ENCODE results near the gene NOXO1.
A peak's percentile ranks its signal among the peaks of the same experiment; 100 is the strongest.

The NOXO1 gene

DNA sequence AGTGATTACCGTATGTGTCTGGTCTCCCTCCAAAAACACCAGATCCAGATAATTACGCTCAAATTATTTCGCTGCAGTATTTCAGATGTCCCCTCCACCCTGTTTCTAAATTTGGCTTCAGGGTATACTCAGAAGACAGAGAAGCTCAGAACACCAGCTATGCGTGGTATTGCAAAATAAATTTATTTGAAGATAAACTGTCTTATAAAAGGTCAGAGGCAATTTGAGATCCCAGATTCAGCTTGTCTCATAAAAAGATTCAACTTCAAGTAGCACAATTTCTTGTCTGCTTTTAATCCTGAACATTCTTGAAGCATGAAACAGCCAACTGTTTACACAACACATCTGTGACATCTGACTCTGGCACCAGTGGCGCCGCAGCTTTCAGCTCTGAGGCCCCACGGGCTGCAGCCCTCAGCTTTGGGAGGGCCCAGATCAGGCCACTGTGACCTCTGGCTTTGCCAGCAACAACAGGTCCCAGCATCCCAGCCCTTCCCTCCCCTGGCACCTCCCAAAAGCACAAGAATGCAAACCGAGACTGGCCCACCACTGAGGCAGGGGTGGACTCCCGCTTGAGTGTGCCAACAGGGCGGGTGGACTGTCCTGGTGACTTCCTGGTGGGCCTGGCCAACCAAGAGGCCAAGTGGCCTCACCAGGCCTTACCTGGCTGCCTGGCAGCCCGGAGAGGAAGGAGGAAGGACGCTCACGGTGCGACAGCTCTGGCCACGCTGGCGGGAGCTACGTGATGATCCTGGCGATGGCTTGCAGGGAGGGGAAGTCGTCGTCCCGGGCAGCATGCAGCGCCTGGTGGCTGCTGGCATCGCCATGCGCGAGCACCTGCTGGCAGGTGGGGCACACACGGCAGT, 16.5 kb upstream of the NOXO1 start:
- DNase-seq = no peak

DNA sequence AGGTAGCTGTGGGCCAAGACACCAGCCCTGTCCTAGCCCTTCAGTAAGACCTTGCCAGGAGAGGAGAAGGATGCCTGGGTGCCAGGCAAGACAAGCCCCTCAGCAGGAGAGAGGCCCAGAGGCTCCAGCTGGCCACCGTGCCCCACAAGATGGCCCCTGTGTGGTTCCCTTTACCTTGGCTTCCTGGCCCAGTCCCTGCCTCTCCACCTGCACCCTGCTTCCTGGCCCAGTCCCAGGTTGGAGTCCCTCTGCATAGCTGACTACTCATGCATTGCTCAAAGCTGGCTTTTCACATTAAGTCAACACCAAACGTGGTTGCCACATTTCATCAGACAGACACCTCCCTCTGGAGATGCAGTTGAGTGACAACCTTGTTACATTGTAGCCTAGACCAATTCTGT, 12.5 kb upstream of the NOXO1 start:
- DNase-seq = no peak

DNA sequence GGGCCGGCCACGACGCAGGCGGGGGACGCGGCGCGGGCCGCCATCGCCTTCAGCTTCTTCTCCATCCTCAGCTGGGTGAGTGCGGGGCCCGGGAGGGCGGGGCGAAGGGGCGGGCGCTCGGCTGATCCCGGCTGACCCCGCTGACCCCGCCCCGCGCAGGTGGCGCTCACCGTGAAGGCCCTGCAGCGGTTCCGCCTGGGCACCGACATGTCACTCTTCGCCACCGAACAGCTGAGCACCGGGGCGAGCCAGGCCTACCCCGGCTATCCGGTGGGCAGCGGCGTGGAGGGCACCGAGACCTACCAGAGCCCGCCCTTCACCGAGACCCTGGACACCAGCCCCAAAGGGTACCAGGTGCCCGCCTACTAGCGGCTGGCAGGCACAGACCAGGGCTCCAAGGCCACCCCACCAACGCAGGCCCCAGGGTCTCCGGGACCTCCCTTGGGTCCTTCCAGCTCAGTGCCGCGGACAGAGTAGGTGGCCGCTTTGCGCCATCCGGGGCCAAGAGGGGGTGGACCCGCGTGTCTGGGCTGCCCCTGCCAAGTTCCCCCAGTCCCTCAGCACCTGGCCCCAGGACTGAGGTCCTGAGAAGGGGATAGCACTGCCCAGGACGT, 11.5 kb upstream of the NOXO1 start:
- no peak for DNase-seq

DNA sequence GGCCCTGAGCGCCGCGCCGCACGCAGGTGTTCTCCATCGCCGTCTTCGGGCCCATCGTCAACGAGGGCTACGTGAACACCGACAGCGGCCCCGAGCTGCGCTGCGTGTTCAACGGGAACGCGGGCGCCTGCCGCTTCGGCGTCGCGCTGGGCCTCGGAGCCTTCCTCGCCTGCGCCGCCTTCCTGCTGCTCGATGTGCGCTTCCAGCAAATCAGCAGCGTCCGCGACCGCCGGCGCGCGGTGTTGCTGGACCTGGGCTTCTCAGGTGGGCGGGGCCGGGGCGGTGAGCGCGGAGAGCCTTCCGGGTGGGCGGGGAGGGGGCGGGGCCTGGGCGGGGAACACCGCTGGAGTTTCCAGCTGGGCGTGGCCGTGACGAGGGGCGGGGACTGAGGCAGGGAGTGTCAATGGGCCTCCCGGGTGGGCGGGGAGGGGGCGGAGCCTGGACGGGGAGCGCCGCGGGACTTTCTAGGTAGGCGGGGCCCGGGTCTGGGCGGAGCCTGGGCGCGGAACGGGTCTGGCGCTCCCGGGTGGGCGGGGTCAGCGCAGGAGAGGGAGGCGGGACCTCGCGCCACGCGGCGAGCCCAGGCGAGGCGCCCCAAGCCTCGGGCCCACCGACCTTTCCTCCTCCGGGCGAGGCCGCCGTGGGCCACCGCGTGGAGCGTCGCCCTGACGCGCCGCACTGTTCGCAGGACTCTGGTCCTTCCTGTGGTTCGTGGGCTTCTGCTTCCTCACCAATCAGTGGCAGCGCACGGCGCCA, 10.9 kb upstream of the NOXO1 start:
- DNase-seq = peak; percentile 93 to 96

DNA sequence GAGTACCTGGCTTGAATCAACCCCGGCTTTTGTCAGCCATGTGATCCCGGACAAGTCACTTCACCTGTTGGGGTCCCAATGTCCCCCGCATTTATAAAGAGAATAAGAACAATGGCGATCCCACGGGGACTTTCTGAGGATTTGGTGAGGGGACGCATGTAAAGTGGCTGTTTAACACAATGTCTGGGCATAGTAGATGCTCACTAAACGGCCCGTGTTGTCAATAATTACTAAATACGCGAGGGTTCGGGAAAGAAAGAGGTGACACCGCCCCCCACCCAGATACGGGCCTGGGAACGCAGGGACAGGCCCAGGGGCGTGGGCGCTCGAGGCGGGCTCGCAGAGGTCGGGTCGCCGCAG, 10.3 kb upstream of the NOXO1 start:
- no peak for DNase-seq

DNA sequence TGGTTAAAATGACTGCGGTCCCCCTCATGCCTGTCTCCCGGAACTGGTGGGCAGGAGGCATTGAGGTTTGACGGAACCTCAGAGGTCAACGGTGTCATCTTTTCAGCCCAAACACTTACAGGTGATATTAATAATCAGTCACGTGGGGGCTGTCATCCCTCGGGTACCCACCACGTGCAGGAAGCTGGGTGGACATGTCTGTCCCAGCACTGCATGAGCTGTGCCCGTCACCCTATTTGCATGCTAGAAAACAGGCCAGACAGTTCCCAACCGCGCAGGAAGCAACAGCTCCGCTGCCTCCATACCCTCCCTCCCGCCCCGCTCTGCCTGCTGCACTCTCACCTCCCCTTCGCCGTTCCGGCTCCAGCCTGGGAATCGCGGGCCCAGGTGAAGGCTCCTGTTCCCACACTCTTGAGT, 9.9 kb upstream of the NOXO1 start:
- DNase-seq = no peak

DNA sequence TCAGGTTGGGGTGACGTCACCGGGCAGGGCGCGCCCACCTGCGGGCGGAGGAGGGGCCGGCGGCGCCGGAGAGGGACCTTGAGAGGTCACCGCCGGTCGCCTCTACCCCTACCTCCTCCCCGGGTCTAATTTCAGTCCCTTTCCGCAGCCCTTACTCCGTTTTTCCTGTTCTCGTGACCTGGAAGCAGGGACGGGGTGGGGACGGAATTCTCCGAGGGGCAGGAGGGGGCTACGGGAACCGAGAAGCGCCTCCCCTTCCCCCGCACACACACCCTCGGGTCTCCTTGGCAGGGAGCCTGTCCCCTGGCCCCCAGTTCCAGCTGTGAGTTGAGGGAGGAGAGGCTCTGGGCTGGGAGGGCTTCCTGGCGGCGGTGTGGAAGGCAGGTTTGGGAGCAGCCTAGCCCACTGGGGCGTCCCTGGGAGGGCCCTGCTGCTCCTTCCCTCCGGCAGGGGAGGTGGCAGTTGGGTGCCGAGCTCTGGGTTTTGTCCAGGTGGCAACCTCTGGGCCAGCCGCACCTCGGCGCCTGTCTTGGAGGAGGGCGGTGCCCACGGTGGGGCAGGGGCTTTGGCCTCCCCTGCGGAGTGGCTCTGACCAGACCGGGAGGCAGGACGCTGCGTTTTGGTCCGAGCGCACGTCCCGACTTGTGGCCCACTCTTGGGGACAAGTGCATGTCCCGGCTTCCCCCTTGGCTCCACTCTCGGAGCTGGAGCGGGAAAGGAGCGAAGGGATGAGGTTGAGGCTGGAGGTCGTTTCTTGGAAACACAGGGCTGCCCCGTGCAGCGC, 9.3 kb upstream of the NOXO1 start:
- no peak for DNase-seq

DNA sequence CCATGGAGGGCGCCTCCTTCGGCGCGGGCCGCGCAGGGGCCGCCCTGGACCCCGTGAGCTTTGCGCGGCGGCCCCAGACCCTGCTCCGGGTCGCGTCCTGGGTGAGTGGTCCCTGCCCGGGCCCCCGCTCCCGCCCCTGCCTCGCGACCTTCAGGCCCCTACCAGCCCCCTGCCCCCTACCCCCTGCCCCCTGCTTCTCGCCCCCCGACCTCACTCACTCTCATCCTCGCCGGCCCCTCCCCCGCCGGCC, 8.8 kb upstream of the NOXO1 start:
- no peak for DNase-seq

DNA sequence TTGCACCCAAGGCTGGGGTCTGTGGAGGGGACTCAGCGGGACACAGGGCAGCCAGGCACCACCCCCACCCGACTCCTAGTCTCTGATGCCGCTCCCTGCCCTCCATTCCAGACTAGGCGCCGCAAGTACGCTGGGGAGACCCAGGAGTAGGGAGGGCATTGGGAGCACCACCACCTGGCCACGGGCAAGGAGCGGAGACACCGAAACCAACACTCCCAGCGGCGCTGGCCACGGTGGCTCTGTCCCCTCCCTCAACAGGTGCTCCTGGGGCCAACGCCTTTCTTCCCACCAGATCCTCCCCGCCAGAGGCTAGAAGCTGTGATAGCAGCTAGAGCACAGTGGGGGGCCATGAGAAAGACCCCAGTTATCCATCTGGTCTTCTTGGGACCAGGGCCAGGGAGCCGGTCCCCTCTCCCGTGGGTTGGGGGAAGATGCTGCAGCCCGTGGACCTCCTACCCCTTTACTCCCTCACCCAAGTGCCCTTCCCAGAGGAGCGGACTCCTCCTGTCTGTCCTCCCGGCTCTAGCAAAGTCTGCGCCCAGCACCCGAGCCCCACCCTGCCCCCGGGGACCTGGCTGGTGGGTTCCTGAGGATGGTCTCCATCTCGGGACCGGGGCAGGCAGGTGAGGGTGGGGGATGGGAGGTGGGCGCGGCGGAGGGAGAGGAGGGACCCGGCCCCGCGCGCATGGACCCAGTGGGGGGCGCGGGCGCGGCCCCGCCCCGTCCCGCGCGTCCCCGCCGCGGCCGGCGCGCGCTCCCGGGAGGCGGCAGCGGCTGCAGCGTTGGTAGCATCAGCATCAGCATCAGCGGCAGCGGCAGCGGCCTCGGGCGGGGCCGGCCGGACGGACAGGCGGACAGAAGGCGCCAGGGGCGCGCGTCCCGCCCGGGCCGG, 8.2 kb upstream of the NOXO1 start, which contains the start of gene SYNGR3:
Gene SYNGR3, plus strand, starts transcription at position 762 of the 892 bp plus-strand sequence. CDS start 133 bp downstream, outside the sequence.
- DNase-seq = no peak

DNA sequence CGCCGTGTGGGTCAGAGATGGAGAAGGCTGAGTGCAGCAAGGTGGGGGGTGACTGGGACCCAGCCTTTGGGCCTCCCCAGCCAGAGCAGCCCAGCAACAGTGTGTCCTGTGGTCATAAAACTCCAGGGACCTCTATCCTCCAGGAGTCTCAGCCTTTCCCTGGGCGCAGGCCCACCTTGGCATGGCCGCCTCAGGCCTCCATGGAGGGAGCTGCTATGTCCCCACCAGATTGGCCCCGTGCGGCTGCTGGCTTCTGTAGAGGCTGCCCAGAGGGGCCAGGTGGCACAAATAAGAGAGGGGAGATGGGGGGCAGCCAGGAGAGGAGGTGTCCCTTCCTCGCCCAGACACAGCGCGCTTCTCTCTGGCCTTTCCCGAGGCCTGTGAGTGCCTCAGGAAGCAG, 5.9 kb upstream of the NOXO1 start:
- DNase-seq = no peak

DNA sequence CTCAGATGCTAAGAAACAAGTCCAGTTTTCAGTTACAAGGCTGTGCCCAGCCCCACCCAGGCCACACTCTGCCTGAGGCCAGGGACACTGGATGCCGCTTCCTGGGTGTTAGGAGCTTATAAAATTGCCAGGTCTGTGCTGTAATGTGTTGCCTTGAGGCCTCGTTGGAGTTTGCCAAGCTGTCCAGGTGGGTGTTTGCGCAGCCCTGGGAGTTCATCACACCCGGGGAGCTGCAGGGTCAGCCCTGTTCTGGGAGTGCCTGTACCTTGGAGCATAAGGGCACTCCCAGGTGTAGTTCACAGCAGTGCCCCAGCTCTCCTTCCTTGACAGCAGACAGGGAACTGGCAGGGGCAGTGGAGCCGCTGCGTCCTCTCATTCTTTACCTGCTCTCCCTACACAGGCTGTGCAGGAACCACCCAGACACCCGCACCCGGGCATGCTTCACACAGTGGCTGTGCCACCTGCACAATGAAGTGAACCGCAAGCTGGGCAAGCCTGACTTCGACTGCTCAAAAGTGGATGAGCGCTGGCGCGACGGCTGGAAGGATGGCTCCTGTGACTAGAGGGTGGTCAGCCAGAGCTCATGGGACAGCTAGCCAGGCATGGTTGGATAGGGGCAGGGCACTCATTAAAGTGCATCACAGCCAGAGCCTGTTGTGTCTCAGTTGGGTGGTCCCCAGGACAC, 4.3 kb upstream of the NOXO1 start:
- DNase-seq = no peak

DNA sequence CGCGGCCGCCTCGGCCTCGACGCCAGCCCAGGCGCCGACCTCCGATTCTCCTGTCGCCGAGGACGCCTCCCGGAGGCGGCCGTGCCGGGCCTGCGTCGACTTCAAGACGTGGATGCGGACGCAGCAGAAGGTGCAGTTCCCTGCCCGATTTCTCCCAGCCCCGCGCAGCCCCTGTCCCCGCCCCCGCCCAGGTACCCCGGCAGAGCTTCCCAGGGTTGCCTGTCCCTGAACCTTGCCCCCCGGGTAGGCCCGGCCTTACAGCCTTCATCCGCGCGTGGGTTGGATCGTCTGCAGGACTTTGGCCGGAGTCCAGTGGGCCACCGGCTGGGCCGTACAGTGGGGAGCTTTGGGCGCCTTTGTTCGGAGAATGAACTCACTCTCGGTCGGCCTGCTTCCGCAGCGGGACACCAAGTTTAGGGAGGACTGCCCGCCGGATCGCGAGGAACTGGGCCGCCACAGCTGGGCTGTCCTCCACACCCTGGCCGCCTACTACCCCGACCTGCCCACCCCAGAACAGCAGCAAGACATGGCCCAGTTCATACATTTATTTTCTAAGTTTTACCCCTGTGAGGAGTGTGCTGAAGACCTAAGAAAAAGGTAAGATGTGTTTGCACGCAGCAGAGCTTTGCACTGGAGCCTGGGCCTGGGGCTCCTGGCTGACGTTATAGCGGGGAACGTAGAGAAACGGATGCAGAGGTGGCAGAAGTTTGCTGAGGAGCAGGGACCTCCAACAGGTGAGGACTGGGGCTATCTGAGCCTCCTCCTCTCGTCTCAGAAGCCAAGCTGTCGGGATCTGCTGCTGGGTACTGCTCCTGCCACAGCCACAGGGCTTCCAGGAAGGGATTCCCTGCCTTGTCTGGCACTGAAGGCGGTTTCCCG, 3.3 kb upstream of the NOXO1 start:
- no peak for DNase-seq

DNA sequence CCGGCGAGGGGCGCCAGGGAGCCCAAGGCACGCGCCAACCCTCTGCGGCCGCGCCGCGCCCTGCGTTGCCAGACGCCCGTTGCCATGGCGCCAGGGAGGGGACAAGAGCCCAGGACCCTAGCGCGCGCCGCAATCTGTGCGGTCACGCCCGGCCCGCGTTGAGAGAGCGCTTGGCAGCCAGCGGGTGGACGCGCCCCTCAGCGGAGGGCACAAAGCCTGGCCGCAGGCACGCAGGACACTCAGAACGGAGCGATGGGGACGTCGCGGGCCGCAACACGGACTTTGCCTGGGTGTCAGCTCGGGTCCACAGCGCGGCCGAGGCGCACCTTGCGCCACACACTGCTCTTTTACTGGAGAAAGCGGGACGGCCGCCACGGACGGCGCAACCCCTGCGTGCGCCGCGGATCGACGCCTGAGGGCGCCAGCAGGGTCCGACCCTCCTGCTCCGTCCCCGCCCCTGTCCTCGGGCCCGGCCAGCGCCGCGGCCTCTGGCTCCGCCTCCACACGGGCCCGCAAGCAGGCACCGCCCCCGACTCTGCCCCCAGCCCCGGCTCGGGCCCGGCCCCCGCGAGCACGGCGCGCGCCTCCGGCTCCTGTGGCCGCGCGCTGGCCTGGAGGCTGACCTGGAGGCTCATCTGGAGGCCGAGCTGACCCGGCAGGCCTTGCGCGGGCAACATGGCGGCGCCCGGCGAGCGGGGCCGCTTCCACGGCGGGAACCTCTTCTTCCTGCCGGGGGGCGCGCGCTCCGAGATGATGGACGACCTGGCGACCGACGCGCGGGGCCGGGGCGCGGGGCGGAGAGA, 2.5 kb upstream of the NOXO1 start, which contains the start of gene GFER:
Gene GFER, plus strand, starts transcription at position 650 of the 803 bp plus-strand sequence. Its CDS starts 26 bp downstream, at position 676.
- DNase-seq = peak; percentile 92 to 95

DNA sequence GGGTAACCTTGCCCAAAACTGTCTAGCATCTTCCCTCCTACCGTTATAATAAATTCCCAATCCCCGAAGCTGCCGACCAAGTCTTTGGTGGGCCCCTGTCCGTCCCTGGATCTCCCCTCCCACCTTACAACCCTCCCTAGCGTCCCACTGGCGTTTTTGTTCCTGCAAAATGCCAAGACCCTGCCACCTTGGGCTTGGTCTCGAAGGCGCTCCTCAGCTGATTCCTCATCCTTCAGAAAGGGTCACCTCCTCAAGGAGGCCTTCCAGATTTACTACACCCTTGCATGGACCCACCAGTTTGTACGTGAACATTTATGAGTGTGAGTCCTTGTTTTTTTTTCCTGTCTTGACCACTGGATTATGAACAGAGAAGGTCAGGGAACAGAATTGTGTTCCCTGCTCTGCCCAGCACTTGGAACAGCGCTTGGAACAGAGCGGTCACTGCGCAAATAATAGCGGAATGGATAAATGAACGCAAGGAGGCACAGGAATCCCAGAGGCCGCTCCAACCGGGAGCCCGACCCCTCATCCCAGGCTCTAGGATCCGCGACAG, 1.8 kb upstream of the NOXO1 start:
- no peak for DNase-seq

DNA sequence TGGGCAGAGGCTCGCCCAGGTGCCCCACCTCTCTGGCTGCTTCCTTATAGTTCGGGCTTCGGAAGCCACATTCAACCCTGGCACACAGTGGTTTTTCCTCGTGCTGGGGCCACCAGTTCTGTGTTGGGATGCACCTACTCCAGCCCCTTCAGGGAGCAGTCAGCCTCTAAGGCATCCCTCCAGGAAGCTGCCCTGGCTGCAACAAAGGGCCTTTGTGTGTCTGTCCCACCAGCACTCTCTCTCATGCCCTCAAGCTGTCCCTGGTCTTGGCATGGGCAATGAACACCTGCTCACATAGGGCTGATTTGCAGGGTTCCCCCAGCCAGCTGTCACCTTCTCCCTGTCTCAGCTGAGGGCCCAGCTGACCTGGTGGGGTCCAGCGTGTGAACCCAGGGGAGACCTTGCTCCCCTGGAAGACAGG, 754 bp upstream of the NOXO1 start:
- DNase-seq = no peak

DNA sequence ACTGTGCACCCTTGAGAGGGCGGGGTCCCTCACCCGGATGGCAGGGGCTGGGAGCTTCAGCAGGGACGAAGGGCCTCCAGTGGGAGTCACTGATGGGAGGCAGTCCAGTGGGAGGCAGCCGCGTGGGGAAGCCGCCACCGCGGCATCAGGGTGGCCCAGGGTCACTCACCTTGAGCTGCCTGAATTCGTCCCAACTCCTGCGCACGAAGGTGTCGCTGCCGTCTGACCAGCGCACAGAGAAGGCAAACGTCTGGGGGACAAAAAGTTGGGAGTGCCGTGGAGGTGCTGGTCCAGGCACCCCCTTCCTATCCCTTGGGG, 540 bp downstream of the NOXO1 start:
- no peak for DNase-seq

DNA sequence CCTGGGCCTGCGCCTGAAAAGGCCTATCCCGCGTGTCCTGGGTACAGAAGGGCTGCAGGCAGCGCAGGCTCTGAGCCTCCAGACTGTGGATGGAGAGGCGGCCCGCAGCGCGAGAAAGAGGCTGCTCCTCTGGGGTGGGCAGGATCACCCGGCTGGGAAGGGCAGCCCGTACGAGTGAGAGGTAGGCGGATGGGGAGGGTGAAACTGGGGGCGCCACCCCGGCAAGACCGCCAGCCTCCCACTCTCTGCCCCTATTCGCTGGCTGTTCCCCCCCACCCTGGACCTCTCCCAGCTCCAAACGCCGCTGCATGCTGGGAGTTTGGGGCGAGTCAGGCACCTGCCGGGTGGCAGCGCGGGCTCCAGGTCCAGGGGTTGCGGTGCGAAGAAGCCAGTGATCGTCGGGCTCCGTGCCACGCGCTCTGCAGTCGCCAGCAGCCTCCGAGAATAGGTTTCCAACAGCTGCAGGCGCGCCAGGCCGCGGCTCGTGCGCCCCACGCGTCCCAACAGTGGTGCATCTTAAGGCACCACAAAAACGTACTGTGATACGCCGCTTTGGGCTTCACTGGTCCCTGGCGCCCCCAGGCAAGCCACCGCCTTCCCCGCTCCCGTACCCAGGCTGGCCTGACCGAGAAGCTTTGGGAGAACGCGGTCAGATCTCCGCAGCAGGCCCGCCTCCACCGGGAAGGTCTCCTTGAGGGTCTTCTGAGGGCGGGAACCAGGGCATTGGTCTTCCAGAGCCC, 1.1 kb downstream of the NOXO1 start:
- DNase-seq = no peak

DNA sequence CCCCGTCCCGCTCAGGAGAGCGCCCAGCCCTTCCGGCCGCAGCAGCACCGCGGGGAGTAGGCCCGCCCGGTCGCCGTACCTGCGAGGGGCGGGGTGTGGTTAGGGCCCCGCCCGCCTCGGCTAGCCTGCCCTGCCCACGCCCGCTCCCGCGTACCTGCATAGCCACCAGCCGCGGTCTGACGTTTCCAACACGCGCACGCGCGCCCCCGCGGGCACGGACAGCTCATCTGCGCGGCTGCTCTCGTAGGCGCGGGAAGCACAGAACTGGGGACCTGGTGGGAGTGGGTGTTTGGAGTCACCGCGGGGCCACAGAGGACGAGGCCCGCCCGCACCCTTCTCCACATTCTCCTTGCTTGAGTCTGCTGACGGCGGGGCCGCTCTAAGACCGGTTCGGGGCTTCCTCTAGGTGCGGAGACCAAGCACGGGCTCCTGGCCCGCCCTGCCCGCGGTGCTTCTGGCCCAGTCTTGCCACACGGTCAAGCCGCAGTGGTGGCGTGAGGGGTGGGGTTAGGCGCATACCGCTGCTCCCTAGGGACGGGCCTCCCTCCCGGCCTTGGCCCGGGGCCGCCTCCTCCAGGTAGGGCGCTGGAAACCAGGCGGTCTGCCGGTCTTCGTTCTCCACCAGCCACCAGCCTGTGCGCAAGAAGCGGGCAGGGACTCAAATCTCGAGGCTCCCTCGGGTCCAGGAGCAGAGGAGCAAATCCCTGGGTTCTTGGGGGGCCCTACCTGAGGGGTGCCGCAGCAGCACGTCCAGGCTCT, 1.8 kb downstream of the NOXO1 start:
- no peak for DNase-seq
